Measurements from ENCODE around the gene DYSF. TPM values are rescaled to one million over a fixed set of nuclear protein-coding genes. Genes with fewer than 3 reads are reported as not detected.

DYSF gene
- total RNA-seq, 1 experiment from 2014 or later: 2.2 TPM

- Histone ChIP-seq H3K9me3 (no peaks in the 10 kb centered on the region), H3K27me3 (replicated peaks; ENCODE audit: control insufficient read depth, insufficient read depth, low read length) (no peaks in the 10 kb centered on the region; the same call in 1 of the 2 replicates), H3K36me3 (ENCODE audit: control insufficient read depth, insufficient read depth, low read length) (no peaks in the 10 kb centered on the region), H3K4me3 (ENCODE audit: low read depth, low read length) (no peak overlapping the region), H3K4me1 (no peaks in the 10 kb centered on the region)
- intact Hi-C loops (cut with micrococcal nuclease; ENCODE audit: unreplicated experiment): no loop called here
- ChIA-PET POLR2A (no interaction called here), CTCF (interaction anchor here (0.8 kb wide), 1 partner anchor 9 kb away, joined by 4 read pairs; no protein-coding TSS in a partner anchor)
- TF ChIP-seq CTCF (IDR thresholded peaks at IDR 0.05; ENCODE audit: insufficient read depth in 1 of 2, low read depth in 1 of 2, low read length in 1 of 2, severe bottlenecking in 1 of 2, unreplicated experiment in 1 of 2): no peak
- Mint-ChIP-seq H3K27me3 (ENCODE audit: insufficient read depth, unreplicated experiment) (peaks cover 14% of the 10 kb centered on the region), H3K4me1 (ENCODE audit: low read depth, unreplicated experiment) (peaks cover 7% of the 10 kb centered on the region), H3K9me3 (ENCODE audit: unreplicated experiment) (peaks cover 10% of the 10 kb centered on the region), H3K27ac (ENCODE audit: unreplicated experiment) (no peak overlapping the region), H3K36me3 (ENCODE audit: insufficient read depth, unreplicated experiment) (no peaks in the 10 kb centered on the region), H3K4me3 (ENCODE audit: unreplicated experiment) (no peak overlapping the region)
- no peak for DNase-seq
- BruUV-seq (replicated peaks): no TSS peak
These were observed 16.3 kb downstream of the DYSF start for GRCh38 chr2:71469403-71470398.

- BruUV-seq (replicated peaks): no TSS peak
- H3K36me3 ChIP-seq (ENCODE audit: control insufficient read depth, insufficient read depth, low read length): no peaks in the 10 kb centered on the region
- no peak overlapping the region for H3K4me3 ChIP-seq (ENCODE audit: low read depth, low read length)
- H3K9me3 ChIP-seq: no peaks in the 10 kb centered on the region
- ChIA-PET POLR2A (no interaction called here), CTCF (interaction anchor here (0.6 kb wide), 1 partner anchor 245 kb away, joined by 3 read pairs; no protein-coding TSS in a partner anchor)
- H3K27me3 ChIP-seq (replicated peaks; ENCODE audit: control insufficient read depth, insufficient read depth, low read length): no peaks in the 10 kb centered on the region; the same call in 1 of the 2 replicates
- no peak for DNase-seq
- H3K36me3 Mint-ChIP-seq (ENCODE audit: insufficient read depth, unreplicated experiment): no peaks in the 10 kb centered on the region
- intact Hi-C loops (cut with micrococcal nuclease; ENCODE audit: unreplicated experiment): no loop called here
- no peak overlapping the region for H3K27ac Mint-ChIP-seq (ENCODE audit: unreplicated experiment)
- H3K27me3 Mint-ChIP-seq (ENCODE audit: insufficient read depth, unreplicated experiment): peaks cover 14% of the 10 kb centered on the region
- H3K4me1 Mint-ChIP-seq (ENCODE audit: low read depth, unreplicated experiment): peaks cover 7% of the 10 kb centered on the region
- no peaks in the 10 kb centered on the region for H3K4me1 ChIP-seq
- no peak for TF ChIP-seq CTCF (IDR thresholded peaks at IDR 0.05; ENCODE audit: insufficient read depth in 1 of 2, low read depth in 1 of 2, low read length in 1 of 2, severe bottlenecking in 1 of 2, unreplicated experiment in 1 of 2)
- no peak overlapping the region for H3K4me3 Mint-ChIP-seq (ENCODE audit: unreplicated experiment)
- peaks cover 10% of the 10 kb centered on the region for H3K9me3 Mint-ChIP-seq (ENCODE audit: unreplicated experiment)
These were observed 17.9 kb downstream of the DYSF start for GRCh38 chr2:71471276-71471675.

- no peak for DNase-seq
- H3K36me3 Mint-ChIP-seq (ENCODE audit: insufficient read depth, unreplicated experiment): no peaks in the 10 kb centered on the region
- H3K9me3 Mint-ChIP-seq (ENCODE audit: unreplicated experiment): peaks cover 10% of the 10 kb centered on the region
- peaks cover 12% of the 10 kb centered on the region for H3K27me3 Mint-ChIP-seq (ENCODE audit: insufficient read depth, unreplicated experiment)
- intact Hi-C loops (cut with micrococcal nuclease; ENCODE audit: unreplicated experiment): no loop called here
- H3K4me1 Mint-ChIP-seq (ENCODE audit: low read depth, unreplicated experiment): peaks cover 5% of the 10 kb centered on the region
- no peak for TF ChIP-seq CTCF (IDR thresholded peaks at IDR 0.05; ENCODE audit: insufficient read depth in 1 of 2, low read depth in 1 of 2, low read length in 1 of 2, severe bottlenecking in 1 of 2, unreplicated experiment in 1 of 2)
- Histone ChIP-seq H3K4me3 (ENCODE audit: low read depth, low read length) (no peak overlapping the region), H3K36me3 (ENCODE audit: control insufficient read depth, insufficient read depth, low read length) (no peaks in the 10 kb centered on the region), H3K9me3 (no peaks in the 10 kb centered on the region), H3K4me1 (no peaks in the 10 kb centered on the region), H3K27me3 (replicated peaks; ENCODE audit: control insufficient read depth, insufficient read depth, low read length) (no peaks in the 10 kb centered on the region; the same call in 1 of the 2 replicates)
- no peak overlapping the region for H3K4me3 Mint-ChIP-seq (ENCODE audit: unreplicated experiment)
- ChIA-PET CTCF (no interaction called here), POLR2A (no interaction called here)
- no TSS peak for BruUV-seq (replicated peaks)
- H3K27ac Mint-ChIP-seq (ENCODE audit: unreplicated experiment): no peak overlapping the region
These were observed 18.7 kb downstream of the DYSF start for GRCh38 chr2:71472019-71472418.

Data from Caco-2 (cell line).